Activated naive CD4-positive, alpha-beta T cell (primary cell): ENCODE results near the gene NXPH1.

Experiments used
- DNase-seq, 4 experiments: peaks; one replicate each; lab custom pipeline; 2025; lab: John Stamatoyannopoulos, UW

Gene NXPH1

DNA sequence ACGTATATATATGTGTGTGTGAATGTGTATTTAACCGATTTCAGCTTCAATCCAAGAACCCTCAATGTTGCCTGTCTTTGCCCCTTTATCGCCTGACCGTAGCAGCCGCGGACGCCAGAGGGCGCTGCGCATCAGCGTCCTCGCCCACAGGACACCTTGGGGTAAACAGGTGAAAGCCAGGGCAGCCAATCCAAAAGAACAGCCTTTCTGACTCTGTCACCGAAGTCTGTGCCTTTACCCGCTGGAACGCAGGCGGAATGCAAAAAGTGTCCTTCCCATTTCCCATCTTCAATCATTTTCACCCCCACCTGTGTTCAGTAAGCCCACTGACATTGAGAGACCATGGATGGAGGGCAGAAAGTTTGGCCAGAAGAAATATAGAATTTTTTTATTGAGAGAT is 3.6 kb downstream of the NXPH1 start:
- peak in 1 of 4 experiments; percentile 4 for DNase-seq

DNA sequence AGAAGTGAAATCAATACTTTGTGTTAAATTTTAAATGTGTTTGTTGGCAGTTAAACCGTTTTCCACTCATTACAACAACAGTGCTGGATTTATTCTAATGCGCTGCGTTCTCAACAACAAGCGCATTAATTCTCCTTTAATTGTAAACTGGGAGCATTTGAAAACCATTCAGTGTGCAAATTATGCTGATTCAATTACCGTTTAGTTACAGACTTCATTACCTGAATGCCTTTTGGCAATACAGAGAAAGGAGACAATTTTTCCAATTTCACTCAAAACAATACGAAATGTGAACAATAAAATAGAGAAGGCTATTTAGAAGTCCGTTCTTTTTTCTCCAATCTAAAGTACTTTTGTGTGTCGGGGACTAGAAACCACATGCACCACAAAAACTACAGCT is 4.2 kb downstream of the NXPH1 start:
- no peak for DNase-seq

DNA sequence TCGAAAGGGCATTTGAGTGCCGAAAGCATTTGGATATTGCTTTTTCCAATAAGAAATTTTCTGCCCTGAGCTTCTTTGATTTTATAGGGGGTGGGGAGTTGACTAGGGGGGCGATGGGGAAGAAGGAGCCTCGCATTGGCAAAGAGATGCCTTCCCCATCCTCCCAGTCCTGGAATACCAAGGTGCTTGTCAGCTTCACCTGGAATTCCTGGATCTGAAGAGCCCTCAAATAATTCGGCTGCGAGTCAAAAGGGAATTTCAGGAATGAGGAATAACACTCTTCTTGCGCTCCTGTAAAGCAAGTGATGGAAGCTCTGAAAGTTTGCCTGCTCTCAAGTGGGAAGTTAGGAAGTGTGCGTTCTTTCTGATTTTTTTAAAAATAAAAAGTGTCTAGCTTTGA is 7.3 kb downstream of the NXPH1 start:
- no peak for DNase-seq

DNA sequence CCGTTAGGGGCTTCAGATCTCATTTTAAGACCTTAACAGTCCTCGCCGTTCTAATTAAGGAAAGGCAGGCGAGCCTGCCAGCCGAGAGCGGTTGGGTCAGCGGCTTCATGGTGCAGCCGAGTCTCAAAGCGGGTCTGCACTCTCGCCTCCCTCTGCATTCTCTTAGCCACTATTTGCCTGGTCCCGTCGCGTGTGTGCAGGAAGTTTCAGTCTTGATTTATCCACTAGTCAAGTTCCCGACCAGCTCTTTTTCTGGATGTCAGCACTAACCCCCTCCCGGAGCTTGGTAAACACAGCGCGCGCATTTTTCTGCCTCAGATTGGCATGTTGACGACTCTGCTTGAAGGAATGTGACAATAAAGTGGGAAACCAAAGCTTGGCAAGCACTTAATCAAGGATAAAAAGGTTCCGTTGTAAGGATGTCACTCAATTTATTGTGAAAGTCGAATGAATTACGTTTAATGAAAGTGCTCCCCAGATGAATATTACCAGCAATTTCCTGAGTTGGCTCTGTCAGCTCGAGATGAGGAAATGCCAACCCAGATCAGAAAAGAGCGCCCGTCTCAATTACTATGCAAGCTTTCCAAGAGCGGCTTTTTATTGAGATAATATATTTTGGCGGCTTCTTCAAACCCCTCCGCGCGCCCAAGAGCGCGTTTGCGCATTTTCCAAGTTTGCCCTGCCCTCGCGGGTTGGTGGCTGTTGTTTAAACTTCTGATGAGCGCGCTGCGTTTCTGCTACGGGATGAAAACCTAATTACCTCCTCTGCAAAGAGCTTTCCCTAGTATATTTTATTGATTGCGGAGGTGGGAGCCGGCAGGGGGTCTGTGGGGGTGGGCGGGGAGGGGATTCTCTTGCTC is 7.9 kb downstream of the NXPH1 start:
- no peak for DNase-seq

DNA sequence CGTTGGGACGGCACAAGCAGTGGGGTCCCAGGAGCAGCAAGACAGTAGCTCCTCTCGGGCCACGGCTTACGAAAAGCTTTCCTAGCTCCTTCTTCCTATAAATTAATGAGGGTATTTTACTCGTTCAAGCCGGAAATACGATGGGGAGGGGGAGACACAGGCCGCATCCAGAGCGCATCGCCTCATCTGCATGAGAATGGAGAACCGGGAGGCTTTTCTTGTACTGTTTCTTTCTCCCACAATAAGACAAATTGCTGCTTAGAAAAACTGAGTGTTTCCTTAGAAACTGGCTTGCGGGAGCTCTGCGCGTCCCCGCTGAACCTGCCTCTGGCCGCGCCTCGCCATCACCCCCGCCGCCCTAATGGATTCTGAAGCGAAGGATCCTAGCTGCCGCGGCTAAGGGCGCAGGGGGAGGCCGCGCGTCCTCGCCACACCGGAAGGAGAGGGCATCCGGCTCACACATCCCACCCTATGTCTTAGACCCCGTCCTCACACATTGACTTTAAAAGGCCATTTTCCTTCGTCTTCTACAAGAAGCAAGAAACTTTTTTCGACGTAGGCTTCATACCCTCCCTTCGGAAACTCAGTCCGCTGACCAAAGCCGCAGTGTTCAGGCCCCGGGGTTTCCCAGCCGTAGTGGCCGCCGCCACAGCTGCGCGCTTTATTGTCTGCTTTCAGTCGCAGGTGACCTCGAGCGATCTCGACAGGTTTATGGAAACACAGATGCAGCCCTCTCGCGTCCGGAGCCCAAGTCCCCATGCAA is 8.8 kb downstream of the NXPH1 start:
- no peak for DNase-seq

DNA sequence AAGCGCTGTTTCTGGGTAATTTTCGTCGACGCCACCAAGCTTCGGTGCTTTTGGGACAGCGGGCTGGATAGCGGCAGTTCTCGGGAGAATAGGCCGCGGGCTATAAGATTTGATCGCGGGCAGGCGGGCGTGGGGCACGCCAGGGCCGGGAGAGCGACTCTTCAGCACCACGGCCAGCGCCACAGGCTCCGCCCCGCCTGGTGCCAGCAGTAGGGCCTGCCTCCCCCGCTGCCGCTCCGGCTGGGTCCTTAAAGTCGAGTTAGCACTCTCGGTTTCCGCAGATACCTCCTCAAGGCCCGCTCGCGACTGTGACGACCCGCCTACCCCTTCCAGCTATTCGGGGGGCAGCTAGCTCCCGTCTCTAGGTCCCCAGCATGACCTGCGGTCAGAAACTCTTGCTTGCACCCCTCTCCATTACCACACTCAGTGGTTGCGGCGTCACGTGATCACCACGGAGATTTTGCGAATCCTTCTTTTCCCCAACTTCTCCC is 9.4 kb downstream of the NXPH1 start:
- DNase-seq = peak in 2 of 4 experiments; percentile 9 to 12

DNA sequence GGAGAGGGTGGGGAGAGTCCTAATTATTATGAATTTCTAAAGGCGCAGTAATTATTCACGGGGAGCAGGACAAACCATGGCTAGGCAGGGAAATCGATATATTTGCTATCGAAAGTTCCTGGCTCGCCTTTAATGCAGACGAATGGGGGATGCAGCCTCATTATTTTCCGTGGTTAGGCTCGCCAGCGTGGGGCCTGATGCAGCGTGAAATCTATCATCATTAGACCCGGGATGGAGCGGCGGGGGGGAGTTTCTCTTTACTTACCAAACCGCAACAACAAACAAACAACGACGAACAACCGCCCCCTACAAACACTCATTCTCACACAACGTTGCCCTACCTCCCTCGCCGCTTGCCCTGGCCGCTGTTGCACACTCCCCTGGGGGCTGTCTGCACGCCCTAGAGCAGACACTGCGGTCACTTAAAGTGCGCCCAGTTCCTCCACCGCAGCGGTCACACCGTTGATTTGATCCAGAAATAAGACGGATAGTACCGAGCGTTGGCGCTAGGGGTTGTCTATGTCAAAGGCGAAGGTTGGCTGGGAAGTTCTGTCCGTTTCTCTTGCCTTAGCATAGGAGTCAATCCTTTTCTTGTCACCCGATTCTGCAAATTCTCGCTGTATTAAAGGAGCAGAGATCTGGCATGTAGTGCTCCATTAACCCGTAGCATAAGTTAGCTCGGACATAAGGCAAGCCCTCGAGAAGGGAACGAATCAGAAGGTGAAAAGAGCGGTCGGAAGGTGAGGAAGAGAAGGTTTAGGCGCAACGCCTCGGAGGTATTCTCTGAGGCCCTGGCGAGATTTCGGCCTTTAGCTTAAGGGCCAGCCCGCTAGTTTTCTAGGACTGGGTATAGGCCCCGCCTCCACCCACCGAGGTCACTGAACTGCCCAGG is 10.4 kb downstream of the NXPH1 start:
- DNase-seq = no peak

DNA sequence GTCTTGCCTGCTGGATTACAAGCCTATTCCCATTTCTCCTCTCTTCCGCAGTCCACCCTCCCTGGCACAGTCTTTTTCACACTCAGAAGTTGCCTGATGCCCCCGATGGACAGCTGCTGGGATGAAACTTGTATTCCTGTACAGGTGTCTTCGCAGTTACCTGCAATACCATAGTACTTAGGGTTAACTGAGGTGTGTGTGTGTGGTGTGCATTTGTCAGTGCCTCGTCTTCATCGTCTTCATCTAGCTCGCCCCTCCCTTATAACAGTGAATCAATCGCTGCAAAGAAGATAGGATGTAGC is 11.0 kb downstream of the NXPH1 start:
- DNase-seq = no peak

DNA sequence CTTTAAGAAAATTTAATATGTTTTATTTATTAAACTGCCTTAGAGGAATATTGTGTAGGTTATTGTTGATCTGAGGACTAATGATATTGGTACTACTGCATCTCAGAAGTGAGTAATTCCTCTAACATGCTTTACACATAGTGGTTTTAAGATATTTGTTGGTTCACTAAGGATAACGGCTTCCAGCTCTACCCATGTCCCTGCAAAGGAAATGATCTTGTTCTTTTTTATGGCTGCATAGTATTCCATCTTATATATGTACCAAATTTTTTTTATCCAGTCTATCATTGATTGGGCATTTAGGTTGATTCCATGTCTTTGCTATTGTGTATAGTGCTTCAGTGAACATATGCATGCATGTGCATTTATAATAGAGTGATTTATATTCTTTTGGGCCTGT is 20.1 kb downstream of the NXPH1 start:
- no peak for DNase-seq

DNA sequence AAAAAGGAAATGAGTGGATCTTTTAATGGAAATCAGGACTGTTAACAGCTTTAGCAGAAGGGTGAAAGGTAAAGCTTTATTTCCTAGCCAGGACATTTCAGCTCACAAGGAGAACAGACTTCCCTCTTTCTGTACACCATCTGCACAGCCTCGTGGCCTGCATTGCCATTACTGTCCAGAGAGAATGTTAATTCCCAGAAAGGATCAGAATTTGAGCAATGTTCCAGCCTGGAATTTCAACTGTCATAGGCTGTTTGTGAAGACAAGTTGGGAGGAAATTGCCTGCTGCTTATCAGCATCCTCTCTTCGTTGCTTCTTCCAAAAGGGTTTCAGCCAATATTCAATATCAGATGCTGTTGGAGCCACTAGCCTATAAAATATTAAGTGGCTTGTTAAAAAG is 22.0 kb downstream of the NXPH1 start:
- DNase-seq = no peak

DNA sequence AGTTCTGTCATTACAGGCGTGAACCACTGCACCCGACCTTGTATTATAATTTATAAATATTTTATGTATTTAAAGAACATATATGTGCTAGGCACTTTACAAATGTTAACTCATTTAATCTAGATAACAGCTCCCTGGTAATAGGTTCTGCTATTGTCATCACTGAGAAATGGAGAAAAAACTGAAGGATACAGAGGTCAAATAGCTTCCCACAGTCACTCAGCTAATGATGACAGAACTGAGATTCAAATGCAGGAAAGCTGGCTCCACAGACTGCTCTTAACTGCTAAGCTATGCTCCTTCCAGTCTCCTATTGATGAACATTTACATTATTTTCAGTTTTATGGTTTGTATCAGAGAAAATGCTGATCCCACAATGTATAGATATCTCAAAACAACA is 28.9 kb downstream of the NXPH1 start:
- DNase-seq = no peak

DNA sequence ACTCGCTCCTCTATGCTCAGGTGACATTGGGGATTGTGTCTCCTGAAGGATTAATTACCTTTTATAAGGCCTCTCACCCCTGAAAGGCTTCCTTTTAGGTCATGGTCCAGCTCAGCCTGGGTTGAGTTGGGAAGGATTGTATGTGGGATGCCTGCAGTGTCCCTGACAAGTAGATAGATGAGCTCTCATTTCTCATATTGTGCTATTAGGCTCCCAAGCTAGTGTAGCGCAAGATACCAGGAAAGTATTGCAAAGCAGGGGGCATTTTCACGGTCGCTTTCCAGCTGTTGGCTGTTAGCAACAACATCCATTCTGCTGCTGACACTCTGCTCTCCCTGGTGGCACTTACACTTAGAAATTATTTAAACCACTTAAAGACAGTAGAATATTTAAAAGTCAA is 31.9 kb downstream of the NXPH1 start:
- no peak for DNase-seq

DNA sequence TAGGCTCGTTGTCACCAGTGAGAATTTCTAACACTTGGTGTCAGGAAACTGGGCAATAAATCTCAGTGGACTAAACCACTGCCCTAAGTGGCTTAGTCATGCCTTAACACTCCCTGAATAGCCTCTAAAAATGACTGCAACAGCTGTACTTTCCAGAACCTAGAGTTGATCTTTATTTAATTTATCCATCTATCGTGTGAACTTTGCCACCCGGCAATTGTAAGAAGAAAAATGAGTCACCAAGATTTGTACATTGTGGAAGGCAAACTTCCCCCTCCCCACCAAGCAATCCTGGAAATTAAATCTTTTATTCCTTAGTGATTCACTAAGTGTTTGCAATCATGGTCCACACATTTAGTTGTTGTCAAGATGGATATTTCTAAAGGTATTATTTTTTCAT is 47.1 kb downstream of the NXPH1 start:
- DNase-seq = no peak

DNA sequence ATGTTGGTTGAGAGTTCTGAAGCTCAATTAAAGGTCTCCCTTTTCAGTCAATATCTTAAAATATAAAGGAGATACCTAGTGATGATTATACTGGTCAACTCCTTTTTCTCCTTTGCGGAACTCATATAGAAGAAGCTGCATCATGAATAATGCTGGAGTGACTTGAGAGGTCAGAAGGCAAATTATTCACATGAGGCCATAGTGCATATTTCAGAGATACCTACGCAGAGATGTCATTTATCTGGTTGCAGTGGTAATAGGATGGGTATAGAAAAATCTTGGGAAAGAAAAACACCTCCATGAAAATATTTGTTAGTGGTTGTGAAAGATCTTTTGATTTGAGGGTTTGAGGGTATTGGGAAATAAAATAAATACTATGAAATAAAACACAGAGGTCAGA is 47.7 kb downstream of the NXPH1 start:
- DNase-seq = no peak

DNA sequence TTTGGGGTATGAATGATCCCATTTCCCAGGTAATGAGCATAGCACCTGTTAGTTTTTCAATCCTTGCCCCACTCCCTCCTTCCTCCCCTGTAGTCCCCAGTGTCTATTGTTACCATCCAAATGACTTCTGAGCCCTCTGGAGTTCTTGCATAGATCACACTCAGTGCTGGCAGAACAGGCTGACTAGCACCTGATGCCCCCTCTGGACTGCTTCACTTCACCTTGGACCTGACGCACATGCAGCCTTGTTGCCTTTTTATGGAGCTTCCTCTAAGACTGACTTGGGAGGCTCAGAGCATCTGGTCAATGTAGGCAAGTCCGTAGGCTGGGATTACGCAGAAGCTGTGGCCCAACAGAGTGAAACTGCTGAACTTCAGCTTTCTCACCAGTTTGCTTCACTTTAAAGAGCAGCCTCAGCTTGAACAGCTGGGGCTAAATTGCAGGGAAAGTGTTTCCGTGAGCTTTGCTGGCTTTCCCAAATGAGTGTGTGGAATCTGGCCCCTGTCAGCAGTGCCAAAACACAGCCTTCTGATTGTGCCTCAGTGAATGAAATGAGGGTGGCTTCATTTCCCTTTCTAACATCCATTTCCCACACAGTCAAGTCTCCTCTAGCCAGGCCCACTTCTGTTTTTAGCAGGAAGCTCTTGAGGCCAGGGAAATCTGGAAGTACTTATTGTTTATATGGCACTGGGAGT is 48.5 kb downstream of the NXPH1 start:
- no peak for DNase-seq

DNA sequence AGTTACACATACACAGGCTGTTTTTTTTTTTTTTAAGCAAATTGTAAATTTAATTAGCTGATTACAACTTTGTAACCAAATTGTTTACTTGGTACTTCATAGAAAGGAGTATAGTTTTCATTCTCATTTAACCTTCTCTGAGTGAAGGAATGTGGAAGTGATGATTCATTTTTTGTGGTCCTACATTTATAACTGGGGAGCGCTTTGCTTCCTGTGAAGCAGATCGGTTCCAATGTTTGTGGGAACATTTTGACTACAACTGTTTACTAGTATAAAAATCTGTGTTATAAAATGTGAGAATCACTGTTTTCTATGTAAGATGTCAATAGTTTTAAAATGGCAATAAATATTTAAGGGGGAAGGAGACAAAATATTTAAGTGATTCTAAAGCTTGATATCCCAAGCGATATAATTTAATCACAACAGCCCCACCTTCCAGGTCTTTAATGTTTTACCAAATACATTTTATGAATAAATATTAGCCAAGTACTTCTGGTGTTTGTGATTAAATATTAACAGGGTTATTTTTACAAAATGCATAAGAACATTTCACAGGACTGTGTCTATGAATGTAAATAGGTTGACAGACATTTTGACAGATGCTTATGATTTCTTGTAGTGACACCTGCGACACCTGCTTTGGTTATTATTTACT is 57.1 kb downstream of the NXPH1 start:
- no peak for DNase-seq

DNA sequence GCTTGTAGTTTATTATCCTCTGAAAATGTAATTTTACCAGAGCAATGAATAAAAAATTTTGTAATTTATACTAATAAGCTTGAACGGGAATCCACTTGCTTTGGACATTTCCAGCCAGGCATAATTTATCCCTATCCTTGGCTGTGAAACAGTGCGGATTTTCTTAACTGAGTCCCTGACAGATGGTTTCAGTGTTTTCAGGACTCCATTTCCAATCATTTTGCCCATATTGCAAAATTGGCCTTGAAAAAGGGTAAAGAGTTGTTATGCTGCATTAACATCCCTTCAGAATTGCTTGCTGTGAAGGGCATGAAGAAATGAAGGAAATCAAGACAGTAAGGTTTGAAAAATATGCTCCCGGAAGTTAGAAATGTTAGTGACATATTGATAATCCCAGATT is 57.7 kb downstream of the NXPH1 start:
- no peak for DNase-seq

DNA sequence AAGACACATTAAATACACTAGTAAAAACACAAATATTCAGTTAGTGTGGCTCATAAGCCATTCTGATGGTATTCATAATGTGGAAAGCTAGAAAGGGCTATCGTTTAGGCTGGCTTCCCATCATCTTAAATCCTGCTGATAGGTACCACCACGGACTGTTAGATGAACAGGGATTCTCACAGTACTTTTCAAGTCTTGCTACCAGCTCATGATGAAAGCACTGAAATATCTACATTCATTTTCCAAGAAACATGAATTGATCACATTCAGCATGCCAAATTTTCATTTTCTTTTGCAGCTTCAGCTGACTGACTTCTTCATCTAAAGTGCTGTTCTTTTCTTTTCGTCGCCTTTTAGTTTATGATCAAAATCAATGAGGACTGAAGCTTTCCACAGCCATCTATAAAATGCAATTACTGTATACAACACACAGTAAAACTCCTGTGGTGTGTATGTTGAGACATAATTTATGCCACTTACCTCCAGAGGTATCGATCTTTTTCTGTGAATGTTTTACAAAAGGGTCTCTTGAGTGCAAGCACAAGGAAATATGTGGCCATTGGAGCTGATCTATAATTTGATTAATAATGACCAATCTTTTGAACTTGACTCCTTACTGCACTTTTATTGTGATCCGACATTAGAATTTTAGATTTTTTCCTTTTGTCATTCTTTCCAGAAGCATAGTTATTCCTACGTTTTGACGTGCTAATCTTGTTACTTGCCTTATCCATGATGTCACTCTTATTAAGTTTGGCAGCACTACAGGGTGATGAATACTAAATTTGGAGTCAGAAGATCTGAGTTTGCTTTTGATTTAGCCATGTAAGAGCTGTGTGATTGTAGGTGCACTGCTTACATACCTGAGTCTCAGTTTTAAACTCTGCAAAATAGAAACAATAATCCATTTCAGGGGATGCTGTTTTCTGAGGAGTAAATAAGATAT is 58.4 kb downstream of the NXPH1 start:
- DNase-seq = no peak

DNA sequence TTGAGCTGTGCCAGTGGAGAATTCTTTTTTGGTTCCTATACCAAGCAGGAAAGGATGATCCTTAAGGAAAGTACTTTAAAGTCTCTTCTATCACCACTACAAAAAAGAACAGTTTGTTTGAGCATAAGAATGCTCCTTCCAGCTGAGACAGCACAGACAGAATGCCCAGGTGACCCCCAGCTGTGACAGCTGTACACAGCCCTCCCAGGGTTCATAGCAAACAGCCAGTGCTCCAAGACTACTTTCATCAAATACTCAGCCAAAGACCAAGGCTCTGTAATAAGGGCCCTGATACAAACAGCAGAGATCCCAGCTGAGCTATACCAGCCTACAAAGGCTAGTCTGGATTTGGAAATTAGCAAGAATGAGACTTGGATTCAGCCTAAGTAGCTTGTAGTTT is 65.7 kb downstream of the NXPH1 start:
- no peak for DNase-seq

DNA sequence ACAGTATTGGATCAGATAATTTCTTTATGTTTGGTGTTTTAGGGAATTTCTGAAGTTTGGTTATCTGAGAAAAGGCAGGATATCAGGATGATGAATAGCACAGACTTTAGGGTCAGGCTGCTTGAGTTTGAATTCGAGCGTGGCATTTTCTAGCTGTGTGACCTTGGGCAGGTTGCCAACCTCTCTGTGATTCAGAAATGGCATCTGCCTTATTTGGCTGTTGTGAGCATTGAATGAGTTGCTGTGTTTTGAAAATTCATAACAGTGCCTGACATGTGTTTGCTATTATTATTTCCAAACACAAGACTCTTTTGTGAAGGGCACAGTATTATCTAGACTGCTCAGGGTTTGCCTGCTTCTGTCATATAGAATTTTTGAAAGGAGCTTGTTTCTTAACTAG is 66.9 kb downstream of the NXPH1 start:
- DNase-seq = no peak
